SK-N-MC (cell line): ENCODE data around the gene CRELD1.

Source experiments
- EZH2 ChIP-seq: fragments of 200-600 bp; sonication (generic); IDR thresholded peaks from one replicate; pipeline ENCODE4 v1.6.1; 2017; ENCODE audit warnings: antibody characterized with exemption
- FOXP2 ChIP-seq: optimal IDR thresholded peaks from 2 replicates; pipeline ENCODE3; 2011; ENCODE audit warnings: mild to moderate bottlenecking, moderate library complexity; ENCODE audit not compliant: insufficient read depth; ENCODE audit errors: extremely low read length, control extremely low read depth
- POLR2AphosphoS5 ChIP-seq: IDR thresholded peaks from 2 replicates; pipeline ENCODE4 v1.6.1; 2012; ENCODE audit warnings: mild to moderate bottlenecking, low read depth, low read length, borderline replicate concordance

DNA sequence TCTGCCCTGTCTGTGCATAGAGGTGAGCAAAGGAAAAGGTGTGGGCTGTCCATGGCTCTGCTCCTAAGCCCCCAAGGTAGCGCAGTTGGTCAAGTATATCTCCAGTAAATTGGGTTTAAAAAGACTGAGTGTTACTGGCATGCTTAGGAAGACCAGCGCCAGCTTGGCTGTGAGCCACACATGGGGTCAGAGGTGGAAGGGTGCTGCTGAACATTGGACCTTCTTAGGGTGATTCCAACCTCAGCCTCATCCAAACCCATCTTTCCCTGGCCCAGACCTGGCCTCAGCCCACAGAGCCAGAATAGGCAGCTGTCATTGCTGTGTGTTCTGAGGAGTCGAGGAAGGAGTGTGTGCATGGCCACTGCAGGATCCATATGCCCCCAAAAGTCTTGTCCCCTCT is 25.3 kb upstream of the CRELD1 start:
- TF ChIP-seq EZH2 (no peak), POLR2AphosphoS5 (no peak), FOXP2 (no peak)
